GM18520 (cell line): ENCODE data around the gene PTPN4.
"Not testable (repeated sequence)": the region's sequence is repeated elsewhere in the genome, so short reads cannot be mapped to it uniquely, and the experiment has no call there.

Experiments
- ATAC-seq: cut with Tn5 transposase; IDR thresholded peaks from one replicate; pipeline ENCODE4 v1.9.1; 2021; ENCODE audit not compliant: unreplicated experiment

PTPN4 gene

DNA sequence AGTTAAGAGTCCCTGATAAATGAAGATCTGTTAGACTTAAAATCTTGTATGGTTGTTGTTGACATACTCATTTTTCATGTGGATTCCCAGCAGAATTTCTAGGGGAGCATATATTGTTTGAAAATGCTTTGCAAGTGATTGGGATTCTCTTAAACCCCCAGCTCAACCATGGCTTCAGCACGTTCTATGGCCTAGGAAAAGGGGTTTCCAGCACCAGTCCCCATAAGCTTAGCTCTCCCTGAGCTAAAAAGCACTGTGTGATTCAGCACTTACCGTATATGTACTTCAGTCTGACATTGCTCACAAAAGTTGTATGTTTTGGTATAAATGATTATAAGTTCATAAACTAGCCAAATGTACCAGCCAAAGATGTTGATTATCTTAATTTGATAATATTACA is 173.1 kb downstream of the PTPN4 start:
- ATAC-seq, result no peak

DNA sequence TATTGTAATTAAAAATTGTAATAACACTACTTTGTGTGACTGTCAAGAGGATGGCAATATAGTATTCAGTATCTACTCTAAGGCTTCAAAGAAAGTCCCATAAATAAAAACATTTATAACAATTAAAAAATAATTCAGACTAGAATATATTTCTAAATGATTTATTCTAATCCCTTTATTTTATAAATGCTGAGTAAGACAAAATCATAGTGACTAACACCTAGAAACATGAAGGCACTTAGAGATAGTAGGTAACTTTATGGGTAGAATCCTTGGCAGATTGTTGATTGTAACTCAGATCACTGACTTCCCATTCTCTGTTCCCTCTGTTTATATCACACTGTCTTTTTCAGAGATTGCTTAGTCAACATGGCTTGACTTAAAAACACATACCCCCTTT is 174.6 kb downstream of the PTPN4 start:
- no peak for ATAC-seq

DNA sequence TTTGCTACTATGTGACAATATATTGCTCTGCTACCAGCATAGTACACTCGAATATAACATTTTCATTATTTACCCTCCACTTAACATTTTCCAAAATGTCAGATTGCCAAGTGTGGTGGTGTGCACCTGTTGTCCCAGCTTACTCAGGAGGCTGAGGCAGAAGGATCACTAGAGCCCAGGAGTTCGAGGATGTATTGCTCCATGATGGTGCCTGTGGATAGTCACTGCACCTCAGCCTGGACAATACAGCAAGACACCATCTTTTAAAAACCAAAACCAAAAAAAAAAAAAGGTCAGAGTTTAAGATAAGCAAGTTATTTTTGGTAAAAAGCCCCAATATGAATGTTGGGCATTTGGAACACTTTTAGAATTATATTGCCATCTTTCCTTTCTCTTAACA is 178.0 kb downstream of the PTPN4 start:
- ATAC-seq, result no peak

DNA sequence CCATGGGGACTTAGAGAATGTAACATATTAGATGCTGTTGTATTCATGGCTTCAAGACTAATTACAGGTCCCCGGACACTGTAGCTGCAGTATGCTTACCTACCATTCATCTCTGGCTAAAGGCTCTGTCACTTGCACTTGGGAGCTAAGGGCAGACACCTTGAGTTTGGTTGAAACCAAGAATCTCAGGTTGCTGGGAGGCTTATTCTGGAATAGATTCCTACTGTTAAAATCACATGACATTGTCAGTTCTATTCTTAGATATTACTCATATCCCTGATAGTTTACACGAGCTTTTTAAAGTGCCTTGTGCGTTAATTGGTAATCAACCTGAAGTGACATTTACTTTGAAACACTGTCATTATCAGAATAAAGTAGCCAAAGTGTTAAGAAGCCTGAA is 180.2 kb downstream of the PTPN4 start:
- no peak for ATAC-seq

DNA sequence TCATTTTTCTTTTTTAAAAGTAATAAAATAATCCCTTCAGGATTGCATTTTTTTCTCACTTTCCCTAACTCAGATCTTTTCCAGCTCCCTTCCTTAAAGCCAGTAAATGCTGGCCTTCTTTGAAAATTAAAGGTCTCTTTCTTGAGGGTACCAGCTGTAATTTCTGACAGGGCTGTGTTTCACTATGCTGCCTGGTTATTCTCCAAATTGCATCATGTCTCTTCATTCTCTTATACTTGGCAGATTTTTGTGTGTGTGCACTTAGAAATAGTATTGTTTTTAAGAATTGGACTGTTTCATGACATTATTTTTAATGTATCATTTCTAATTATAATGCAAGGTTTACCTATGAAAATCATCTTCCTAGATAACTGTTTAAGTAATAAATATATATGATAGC is 181.1 kb downstream of the PTPN4 start:
- no peak for ATAC-seq

DNA sequence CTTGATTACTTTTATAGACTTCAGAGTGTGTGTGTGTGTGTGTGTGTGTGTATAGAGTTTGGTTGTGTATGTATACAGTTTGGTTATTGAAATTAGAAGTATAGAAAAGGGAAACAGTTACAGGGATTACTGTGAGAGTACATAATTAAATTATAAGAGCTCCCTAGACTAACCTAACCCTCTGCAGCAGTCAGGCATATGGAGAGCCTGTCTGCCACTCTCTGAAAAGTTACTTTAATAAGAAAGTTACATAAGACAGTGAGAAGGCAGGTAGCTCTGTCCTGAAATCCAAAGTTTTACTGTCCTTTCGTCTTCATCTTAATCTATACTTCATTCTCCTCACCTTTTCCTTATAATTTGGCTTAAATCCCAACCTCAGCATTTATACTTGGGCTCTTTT is 181.7 kb downstream of the PTPN4 start:
- no peak for ATAC-seq

DNA sequence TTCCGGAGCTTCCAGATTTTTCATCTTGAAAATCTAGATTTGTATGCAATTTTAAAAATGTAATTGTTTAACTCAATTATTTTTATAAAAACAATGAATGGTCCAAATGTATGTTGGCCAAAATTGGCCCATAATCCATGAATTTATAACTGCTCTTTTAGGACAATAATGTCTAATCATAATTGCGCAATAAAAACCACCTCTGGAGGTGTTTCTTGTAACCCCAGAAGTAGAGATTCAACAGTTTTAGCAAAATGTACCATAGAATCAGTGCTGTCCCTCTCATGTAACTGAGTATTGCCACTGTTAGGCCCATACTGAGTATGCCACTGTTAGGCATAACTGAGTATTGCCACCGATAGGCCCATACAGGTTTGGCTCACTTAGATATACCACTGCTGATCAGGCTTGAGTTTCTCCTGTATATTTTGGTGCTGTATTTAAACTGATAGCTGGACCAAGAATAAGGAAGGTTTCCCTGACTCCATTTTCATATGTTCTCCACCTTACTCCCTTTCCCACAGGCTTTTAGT is 182.3 kb downstream of the PTPN4 start:
- ATAC-seq, result no peak

DNA sequence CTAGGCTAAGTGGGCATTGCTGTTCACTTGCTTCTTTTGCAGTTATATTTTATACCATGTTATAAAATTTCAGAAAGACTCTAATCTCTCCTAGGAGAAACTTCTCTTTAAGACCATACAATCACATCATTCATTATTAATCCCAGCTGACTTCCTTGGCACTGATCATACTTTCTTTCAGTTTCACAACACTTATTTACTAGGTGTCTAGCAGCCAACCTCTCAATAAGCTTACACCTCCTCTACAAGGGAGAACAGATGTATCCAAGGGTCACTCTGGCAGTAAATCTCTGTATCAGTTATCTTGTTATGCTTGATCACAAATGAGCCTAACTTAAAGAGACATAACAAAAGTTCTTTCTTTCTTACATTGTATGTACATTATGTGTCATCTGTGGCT is 183.3 kb downstream of the PTPN4 start:
- no peak for ATAC-seq

DNA sequence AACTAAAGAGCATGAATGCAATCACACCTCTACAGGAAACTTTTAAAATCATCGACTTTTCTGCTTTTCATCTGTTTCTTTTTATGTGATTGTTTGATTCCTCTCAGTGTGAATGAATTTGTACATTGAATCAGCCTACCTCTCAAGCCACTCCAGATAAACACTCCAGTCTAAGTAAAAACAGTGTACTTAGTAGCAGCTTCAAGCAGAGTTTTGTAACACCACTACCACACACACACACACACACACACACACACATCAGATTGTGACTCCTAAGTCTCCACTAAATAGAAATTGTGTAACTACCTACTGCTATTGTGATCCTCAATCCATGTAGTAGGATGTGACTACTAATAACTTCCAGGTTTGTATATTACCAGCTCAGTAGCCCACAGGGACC is 187.8 kb downstream of the PTPN4 start:
- no peak for ATAC-seq

DNA sequence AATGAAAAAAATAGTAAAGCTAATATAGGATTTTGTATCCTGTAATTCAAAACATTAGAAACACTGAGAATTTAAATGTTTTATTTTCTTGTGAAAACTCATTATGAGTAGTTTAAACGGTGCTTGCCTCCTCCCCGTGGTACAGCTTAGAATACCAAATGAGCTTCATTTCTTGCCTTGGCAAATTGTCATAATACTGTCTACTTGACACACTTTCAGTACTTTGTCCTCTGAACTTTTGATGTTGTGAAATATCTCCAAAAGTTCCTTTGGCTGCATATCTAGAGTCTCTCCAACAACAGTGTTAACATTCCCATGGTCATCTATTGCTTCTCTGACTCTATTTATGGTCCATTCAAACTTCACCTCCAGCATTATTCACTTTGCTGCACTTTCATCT is 191.2 kb downstream of the PTPN4 start:
- ATAC-seq, result no peak

DNA sequence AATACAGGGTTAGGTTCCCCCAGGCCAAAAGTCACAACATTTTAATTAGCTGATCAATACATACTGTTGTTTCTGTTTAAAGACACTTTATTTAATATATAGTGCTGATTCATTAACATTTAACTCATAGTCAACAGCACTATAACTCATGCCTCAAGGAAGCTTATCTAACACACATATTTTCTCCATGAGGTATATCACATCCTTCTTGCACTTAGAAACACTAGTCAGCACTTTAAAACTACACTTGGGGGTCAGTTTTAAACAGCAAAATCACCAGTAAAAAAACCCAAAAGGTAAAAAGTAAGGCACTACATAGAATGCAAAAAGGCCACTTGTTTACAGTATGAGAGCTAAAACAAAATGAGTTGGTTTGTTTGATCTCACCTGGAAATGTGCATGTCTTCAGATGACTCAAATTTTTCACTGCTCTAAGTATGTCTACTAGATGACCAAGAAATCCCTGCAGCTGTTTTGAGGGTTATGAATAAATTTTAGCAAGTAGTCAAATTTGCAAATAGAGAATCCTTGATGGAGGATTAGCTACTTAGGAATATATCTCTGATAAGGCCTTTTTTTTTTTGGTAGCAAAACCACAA is 199.0 kb downstream of the PTPN4 start:
- ATAC-seq, result no peak

DNA sequence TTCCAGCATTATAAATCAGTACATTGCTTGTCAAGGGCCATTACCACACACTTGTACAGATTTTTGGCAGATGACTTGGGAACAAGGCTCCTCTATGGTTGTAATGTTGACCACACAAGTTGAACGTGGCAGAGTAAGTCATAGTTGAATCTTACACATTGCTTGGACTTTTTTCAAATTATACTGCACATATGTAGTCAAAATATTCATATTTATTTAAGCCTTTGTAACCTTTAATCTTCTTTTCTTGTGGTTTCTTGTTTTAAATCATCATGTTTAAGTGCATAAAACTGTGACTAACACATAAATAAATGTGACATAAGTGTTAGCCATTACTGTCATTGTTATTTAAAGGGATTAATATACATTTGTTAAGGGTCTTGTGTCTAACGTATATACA is 201.1 kb downstream of the PTPN4 start:
- ATAC-seq, result no peak

DNA sequence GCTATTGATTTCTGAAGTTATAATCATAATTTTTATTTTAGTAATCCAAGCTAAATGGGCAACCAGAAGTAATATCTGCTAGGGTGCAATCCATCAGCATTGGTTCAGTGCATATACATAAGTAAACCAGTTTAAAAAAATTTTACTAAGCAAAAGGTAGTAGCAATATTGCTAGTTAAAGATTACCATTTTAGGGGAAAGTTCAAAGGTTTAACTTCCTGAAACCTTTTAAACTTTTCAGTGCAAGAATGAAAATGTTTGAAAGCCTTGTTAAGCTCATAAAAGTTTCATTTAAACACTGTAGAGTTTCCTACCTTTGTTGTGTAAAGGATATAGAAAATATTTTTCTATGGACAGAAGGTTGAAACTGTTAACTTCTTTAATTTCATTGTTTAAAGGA is 222.2 kb downstream of the PTPN4 start:
- no peak for ATAC-seq

DNA sequence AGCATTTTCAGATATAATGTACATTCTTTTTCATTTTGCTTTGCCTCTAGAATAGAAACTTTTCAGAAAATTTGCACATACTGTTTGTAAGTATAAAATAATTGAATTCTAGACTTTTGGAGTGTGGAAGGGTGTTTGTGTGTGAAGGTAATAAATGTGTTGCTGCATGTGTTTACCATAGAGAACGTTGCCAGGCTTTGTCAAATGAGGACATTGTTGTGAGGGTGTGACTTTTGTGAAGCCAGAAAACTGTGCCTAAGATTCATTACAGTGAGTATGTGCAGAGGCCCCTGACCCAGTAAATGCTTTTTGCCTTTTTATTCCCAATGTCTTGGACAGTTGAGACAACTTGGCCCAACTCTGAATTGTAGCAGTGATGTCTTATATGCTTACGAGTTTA is 222.8 kb downstream of the PTPN4 start:
- ATAC-seq, result no peak

DNA sequence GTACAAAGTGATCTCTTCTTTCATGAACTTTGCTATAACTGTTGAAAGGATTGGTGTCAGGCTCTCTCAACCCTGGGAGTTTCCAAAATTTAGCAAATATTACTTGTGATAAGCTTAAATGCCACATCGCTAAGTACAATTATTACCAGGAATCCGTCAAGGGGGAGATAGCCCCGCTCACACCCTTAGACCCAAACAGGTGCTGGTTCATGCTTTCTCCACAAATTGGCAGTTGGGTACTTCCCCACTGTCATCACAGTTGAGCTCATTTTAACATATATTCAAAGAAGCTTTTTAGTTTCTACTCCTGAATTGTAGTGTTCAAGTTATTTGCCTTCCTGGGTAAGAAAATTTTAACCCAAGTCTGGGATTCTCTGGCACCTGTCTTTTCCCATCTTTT is 223.4 kb downstream of the PTPN4 start:
- ATAC-seq, result no peak

DNA sequence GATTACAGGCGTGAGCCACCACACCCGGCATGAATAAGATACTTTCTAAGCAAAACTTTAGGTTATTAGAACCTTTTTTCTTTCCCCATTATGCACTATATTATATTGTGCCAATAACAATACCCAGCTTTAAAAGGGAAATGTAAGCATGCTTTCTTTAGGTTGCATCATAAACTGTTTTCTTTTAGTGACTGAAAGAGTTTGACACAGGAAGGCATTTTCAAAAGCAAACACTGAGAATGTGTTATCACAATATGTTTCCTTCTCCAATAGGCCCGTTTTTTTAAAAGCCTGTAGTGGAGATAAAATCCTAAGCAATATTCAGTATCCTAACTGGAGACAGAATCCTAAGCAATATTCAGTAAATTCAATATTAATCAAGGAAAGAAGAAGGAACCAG is 236.4 kb downstream of the PTPN4 start:
- no peak for ATAC-seq

DNA sequence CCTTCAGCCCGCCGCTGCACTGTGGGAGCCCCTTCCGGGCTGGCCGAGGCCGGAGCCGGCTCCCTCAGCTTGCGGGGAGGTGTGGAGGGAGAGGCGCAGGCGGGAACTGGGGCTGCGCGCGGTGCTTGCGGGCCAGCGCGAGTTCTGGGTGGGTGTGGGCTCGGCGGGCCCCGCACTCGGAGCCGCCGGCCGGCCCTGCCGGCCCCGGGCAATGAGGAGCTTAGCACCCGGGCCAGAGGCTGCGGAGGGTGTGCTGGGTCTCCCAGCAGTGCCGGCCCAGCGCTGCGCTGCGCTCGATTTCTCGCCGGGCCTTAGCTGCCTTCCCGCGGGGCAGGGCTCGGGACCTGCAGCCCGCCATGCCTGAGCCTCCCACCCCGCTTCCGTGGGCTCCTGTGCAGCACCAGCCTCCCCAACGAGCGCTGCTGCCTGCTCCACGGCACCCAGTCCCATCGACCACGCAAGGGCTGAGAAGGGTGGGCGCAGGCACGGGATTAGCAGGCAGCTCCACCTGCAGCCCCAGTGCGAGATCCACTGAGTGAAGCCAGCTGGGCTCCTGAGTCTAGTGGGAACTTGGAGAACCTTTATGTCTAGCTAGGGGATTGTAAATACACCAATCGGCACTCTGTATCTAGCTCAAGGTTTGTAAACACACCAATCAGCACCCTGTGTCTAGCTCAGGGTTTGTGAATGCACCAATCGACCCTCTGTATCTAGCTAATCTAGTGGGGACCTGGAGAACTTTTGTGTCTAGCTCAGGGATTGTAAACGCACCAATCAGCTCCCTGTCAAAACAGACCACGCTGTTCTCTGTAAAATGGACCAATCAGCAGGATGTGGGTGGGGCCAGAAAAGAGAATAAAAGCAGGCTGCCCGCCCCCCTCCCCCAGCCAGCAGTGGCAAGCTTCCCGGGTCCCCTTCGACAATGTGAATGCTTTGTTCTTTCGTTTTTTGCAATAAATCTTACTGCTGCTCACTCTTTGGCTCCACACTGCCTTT is 237.5 kb downstream of the PTPN4 start:
- not testable (repeated sequence) for ATAC-seq

DNA sequence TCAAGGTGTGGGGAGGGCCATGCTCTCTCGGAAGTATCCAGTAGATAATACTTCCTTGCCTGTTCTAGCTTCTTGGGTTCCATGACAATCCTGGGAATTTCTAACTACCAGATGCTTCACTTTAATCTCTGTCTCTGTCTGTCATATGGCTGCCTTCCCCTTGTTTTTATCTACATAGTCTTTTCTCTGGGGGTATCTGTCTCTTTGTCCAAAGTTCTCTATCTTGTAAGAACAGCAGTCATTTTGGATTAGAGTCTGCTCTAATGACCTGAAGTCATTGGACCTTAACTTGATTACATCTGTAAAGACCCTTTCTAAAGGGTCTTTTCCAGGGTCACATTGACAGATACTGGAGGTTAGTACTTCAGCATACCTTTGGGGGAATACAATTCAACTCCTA is 241.7 kb downstream of the PTPN4 start:
- no peak for ATAC-seq

DNA sequence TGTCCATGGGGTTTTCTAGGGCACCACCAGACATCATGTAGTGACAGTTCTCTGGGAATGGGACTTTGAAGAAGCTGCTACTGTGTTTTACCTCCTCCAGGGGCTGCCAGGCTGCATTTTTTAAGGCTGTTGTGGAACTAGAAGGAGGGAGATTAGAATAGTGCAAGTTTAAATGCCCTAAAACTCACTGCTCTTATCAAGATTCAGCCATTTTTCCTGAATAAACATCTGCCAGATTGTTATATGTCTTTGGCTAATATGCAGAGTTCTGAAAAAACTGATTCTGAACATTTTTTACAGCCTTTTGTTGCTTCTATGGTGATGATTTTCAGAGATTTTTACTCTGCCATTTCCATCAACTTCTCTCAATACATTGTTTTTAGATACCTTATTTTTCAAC is 244.5 kb downstream of the PTPN4 start:
- no peak for ATAC-seq

DNA sequence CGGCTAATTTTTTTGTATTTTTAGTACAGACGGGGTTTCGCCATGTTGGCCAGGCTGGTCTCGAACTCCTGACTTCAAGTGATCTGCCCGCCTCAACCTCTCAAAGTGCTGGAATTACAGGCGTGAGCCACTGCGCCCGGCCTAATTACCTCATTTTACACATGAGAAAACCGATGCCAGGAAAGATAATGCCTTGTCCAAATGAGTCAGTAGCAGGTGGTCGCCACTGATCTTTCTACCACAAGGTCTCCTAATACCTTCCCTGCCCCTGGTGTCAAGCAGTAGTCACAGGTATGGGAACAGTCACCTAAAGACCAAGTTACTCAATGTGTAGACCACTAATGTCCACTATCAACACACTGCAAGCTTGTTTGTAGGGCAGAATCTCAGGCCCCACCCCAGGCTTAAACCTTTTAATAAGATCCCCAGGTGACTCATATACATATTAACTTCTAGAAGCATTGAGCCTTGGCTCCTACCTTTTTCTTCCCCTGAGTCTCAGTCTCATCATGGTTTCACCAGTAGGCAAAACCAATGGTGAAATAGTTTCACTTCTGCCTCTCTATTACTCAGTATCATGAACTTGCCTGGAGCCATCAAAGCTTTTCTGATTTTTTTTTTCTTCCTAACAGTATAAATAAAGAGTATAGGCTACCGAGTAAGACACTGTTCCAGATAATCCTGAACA is 246.3 kb downstream of the PTPN4 start:
- ATAC-seq, result peak; percentile 45

DNA sequence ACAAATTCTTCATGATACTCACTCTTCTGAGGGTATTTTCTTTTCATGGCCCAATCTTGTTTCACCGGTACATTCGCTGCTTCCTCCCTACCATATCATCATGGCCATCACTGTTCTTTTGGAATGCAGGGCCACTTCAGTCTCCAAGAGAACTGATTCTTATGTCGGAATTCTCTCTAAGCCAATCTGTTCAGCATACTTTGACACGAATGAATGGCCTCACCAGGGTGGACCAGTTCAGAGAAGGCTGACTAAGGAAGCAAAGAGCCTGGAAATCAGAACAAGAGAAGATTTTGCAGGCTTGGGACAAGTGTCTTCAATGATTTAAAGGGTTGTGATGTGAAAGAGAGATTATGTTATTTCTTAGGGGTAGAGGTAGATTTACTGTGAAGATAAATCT is 248.1 kb downstream of the PTPN4 start:
- ATAC-seq, result no peak

DNA sequence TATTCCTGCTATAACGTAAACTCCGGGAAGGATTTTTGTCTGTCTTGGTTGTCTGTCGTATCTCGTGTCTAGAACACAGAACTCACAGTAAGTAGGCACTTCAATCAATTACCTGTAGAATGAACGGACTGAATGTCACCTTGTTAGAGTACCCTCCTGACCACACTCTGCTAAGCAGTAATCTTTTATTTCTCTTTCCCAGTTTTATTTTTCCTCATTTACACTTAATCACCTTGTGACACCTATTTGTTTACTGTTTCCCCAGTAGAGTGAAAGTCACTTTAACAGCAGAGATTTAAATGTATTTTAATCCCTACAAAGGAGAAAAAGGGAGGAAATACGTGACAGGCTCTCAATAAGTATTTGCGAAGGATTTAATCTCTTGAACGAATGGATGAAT is 252.6 kb downstream of the PTPN4 start:
- ATAC-seq, result no peak
